Astrocyte of the cerebellum (primary cell): Measurements from ENCODE around the gene PSMD9.
"Not testable (repeated sequence)": the region's sequence is repeated elsewhere in the genome, so short reads cannot be mapped to it uniquely, and the experiment has no call there.

Experiments
- DNase-seq: peaks from one replicate; pipeline ENCODE4 v3.0.0-alpha.2; 2011; ENCODE audit warnings: low read depth
- H3K4me3 ChIP-seq: 2 replicates; pipeline ENCODE4 v1.5.1; 2011; ENCODE audit warnings: mild to moderate bottlenecking, low read depth, low read length, moderate library complexity
- in situ Hi-C: cut with HindIII; loops from 2 replicates; pipeline ENCODE4 v1.10.0; 2017; ENCODE audit warnings: low sequenced_read_pairs
- TF ChIP-seq, protein P1 (sequence below): IDR thresholded peaks from 2 replicates; pipeline ENCODE4 v1.5.1; 2012; ENCODE audit warnings: low read length, low read depth, moderate library complexity, mild to moderate bottlenecking; ENCODE audit errors: missing control alignments

Gene PSMD9

DNA sequence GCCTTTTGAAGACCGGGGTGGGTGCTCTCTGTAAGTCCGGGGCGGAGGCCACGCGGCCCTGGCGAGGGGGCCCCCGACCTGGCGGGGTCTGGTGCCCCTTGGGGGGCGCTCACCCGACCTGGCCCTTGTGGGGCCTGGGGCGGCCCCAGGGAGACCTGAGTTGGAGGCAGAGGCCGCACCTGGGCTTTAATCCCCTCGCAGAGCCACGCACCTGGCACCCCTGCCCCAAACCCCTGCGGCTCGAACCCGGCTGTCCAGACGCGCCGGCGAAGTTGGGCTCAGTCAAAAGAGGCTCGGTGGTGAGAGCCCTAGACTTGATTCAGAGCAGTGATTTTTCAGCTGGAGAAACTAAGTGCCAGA, 30.1 kb downstream of the PSMD9 start:
- peak overlapping the region; percentile 44 for H3K4me3 ChIP-seq
- in situ Hi-C loops = no loop called here
- no peak for DNase-seq
- TF ChIP-seq, protein P1, sequence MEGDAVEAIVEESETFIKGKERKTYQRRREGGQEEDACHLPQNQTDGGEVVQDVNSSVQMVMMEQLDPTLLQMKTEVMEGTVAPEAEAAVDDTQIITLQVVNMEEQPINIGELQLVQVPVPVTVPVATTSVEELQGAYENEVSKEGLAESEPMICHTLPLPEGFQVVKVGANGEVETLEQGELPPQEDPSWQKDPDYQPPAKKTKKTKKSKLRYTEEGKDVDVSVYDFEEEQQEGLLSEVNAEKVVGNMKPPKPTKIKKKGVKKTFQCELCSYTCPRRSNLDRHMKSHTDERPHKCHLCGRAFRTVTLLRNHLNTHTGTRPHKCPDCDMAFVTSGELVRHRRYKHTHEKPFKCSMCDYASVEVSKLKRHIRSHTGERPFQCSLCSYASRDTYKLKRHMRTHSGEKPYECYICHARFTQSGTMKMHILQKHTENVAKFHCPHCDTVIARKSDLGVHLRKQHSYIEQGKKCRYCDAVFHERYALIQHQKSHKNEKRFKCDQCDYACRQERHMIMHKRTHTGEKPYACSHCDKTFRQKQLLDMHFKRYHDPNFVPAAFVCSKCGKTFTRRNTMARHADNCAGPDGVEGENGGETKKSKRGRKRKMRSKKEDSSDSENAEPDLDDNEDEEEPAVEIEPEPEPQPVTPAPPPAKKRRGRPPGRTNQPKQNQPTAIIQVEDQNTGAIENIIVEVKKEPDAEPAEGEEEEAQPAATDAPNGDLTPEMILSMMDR = no peak

DNA sequence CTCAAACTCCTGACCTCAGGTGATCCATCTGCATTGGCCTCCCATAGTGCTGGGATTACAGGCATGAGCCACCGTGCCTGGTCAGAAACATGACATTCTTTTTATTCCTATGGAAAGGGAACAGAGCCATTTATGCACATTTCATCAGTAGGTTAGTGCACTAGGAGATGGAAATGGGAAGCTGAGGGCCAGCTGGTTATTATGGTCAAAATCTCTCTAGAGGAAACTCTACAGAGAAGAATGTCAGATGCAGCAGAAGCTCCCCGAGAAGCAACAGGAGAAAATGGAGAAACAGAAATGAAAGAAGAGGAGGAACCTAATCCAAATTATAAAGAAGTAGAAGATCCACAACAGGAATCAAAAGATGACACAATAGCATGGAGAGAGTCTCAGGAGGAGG, 32.5 kb downstream of the PSMD9 start:
- H3K4me3 ChIP-seq = no peak overlapping the region
- in situ Hi-C loops = no loop called here
- TF ChIP-seq, protein P1 = no peak
- DNase-seq = no peak

DNA sequence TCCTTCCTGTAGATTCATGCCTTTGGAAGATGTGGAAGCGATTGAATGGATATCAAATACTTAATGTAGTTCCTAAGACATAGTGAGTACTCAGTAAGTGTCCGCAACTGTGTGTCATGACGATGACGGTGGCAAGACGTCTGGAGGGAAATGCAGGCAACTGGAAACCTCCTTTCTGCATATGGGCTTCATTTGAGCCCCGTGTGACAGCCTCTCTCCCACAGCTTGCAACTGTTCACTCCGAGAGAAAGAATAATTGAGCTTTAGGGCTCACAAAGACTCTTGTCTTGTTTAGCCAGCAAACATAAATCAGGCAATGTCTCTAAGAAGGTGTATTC, 36.7 kb downstream of the PSMD9 start:
- in situ Hi-C loops = no loop called here
- DNase-seq = no peak
- H3K4me3 ChIP-seq = no peak overlapping the region
- TF ChIP-seq, protein P1 = no peak

DNA sequence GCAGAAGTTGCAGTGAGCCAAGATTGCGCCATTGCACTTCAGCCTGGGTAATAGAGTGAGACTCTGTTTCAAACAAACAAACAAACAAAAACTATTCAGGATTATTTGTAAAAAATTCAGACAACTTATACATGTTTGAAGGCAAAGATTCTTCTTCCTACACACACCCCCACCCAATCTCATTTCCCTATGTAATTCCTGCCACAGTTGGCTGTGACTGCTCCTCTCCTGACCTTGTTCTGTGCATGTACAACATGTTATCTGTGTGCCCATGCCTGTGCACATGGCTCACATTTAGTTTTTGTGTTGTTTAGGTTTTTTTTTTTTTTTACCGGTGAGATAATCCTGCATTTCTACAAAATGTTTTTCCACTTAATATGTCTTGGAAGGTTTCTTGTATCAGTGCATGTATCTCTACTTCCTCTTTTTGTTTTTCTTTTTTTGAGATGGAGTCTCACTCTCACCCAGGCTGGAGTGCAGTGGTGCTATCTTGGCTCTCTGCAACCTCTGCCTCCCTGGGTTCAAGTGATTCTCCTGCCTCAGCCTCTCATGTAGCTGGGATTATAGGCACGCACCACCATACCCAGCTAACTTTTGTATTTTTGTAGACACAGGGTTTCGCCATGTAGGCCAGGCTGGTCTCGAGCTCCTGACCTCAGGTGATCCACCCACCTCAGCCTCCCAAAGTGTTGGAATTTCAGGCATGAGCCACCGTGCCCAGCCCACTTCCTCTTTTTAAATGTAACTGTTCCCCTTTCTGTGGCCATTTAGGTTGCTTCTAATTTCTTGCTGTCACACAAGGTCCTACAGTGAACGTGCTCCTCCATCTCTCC, 38.5 kb downstream of the PSMD9 start:
- TF ChIP-seq, protein P1 = no peak
- H3K4me3 ChIP-seq = no peak overlapping the region
- in situ Hi-C loops = no loop called here
- DNase-seq = no peak

DNA sequence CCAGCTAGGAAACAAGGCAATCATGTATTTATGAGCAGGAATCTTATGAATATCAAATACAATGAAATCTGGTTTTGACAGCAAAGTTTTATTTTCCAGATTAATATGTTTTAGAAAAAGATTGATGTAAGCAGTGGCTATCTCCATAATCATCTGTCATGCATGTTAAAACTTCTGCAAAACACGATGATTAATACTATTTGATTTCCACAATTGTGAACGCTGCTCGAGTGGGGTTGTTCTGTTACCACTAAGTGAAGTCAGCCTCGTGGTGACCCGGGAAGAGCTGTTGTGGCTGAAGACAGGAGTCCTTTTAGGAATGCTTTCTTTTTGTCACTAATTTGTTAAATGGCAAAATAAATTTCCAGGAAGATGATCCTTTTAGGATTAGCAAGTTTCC, 39.2 kb downstream of the PSMD9 start:
- in situ Hi-C loops = no loop called here
- no peak overlapping the region for H3K4me3 ChIP-seq
- TF ChIP-seq, protein P1 = no peak
- DNase-seq = no peak

DNA sequence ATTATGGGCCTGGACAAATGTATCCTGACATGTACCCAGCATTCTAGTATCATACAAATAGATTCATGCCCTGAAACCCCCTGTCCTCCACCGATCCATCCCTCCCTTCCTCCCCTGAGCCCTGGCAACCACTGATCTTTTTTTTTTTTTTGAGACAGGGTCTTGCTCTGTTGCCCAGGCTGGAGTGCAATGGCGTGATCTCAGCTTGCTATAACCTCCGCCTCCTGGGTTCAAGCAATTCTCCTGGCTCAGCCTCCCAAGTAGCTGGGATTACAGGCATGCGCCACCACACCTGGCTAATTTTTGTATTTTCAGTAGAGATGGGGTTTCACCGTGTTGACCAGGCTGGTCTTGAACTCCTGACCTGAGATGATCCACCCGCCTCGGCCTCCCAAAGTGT, 41.0 kb downstream of the PSMD9 start:
- H3K4me3 ChIP-seq, DNase-seq, in situ Hi-C loops: not testable (repeated sequence)

DNA sequence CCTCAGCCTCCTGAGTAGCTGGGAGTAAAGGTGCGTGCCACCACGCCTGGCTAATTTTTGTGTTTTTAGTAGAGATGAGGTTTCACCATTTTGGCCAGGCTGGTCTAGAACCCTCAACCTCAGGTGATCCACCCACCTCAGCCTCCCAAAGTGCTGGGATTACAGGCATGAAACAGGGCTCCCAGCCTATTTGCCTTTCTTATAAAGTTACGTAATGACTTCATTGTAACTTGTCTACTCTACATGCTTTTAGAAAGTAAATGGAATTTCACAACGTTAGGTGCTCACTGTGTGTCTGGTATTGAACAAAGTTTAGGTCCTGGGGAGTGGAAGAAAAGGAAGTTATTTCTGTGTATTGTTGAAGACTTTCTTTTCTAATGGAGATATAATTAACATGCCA, 42.3 kb downstream of the PSMD9 start:
- no peak for DNase-seq
- in situ Hi-C loops = no loop called here
- H3K4me3 ChIP-seq = no peak overlapping the region
- TF ChIP-seq, protein P1 = no peak
